Measurements from ENCODE around the gene ZNF697. TPM values are rescaled to one million over a fixed set of nuclear protein-coding genes. Genes with fewer than 3 reads are reported as not detected.
A peak's percentile ranks its signal among the peaks of the same experiment; 100 is the strongest.

The ZNF697 gene
- total and polyA plus RNA-seq, 10 of the 15 experiments (the other 5 are each of a cell fraction or from before 2014, with no cell fraction given): 0.48 to 5.9 (median 3.0) TPM

GRCh38 chr1:119622311-119623192 is 25.5 kb downstream of the ZNF697 start:
- H2AFZ ChIP-seq (ENCODE audit: control insufficient read depth, low read depth, low read length): no peak overlapping the region

More at GRCh38 chr1:119622311-119623192, 25.5 kb downstream of the ZNF697 start:
- no peaks in the 10 kb centered on the region for H4K20me1 ChIP-seq (ENCODE audit: control insufficient read depth, insufficient read depth)
- RAD21 ChIA-PET (ENCODE audit: unreplicated experiment): interaction anchor here (1.2 kb wide), 1 partner anchor 40 kb away, joined by 5 read pairs; no protein-coding TSS in a partner anchor
- POLR2A ChIA-PET: interaction anchor here (1.3 kb wide), 1 partner anchor 40 kb away, joined by 3 read pairs; no protein-coding TSS in a partner anchor
- TF ChIP-seq NR2C2 (IDR thresholded peaks at IDR 0.05; ENCODE audit: borderline replicate concordance, control insufficient read depth, insufficient read length, low read depth) (no peak), SMARCA5 (IDR thresholded peaks at IDR 0.05) (no peak)
- TF ChIP-seq, protein P1, sequence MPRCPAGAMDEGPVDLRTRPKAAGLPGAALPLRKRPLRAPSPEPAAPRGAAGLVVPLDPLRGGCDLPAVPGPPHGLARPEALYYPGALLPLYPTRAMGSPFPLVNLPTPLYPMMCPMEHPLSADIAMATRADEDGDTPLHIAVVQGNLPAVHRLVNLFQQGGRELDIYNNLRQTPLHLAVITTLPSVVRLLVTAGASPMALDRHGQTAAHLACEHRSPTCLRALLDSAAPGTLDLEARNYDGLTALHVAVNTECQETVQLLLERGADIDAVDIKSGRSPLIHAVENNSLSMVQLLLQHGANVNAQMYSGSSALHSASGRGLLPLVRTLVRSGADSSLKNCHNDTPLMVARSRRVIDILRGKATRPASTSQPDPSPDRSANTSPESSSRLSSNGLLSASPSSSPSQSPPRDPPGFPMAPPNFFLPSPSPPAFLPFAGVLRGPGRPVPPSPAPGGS (IDR thresholded peaks at IDR 0.05; ENCODE audit: borderline replicate concordance, insufficient read depth, low read depth, low read length, poor library complexity, severe bottlenecking): peak; percentile 43
- no peak overlapping the region for H3K9ac ChIP-seq (ENCODE audit: control insufficient read depth, insufficient read depth, low read length)
- DNase-seq (ENCODE audit: low read depth, low spot score) (no peak), ATAC-seq (no peak), FAIRE-seq (no peak)
- H3K4me1 ChIP-seq (ENCODE audit: control insufficient read depth, insufficient read depth, low read length): no peaks in the 10 kb centered on the region
- no peaks in the 10 kb centered on the region for H3K27me3 ChIP-seq (replicated peaks in 1 of 2; ENCODE audit: control insufficient read depth in 2 of 2, insufficient read depth in 2 of 2, low read length in 1 of 2)
- no peak overlapping the region for H3K27ac ChIP-seq (ENCODE audit: control insufficient read depth, insufficient read depth)
- in situ Hi-C loops (cut with MboI) (no loop called here), intact Hi-C loops (cut with micrococcal nuclease; ENCODE audit: unreplicated experiment) (no loop called here)
- H3K36me3 ChIP-seq (ENCODE audit: control insufficient read depth in 2 of 2, insufficient read depth in 2 of 2, low read length in 1 of 2): peaks cover 0 to 10% of the 10 kb centered on the region in 2 experiments; a peak in 2 of 4 replicates
- no peaks in the 10 kb centered on the region for H3K79me2 ChIP-seq (ENCODE audit: control insufficient read depth, insufficient read depth, low read length)
- H3K9me3 ChIP-seq (replicated peaks; ENCODE audit: control insufficient read depth, insufficient read depth, low read length): no peaks in the 10 kb centered on the region; the same call in 2 of the 3 replicates
- H3K4me2 ChIP-seq (ENCODE audit: control insufficient read depth, insufficient read depth): no peak overlapping the region
- BruUV-seq (replicated peaks): no TSS peak
- SMC1A ChIA-PET (ENCODE audit: uncharacterized antibody, unreplicated experiment): no interaction called here
- 94% methylated on average over 66 of the region's 67 CpGs for WGBS (ENCODE audit: insufficient coverage, insufficient replicate concordance, low lambda C conversion rate, missing lambda C conversion rate)
- CTCF ChIA-PET: interaction anchor here (1.3 to 14.9 kb wide), 2 partner anchors 51 to 78 kb away, joined by 3 to 446 read pairs; no protein-coding TSS in a partner anchor
- no peak overlapping the region for H3K4me3 ChIP-seq

Measured in GM12878 (cell line).